GM19452 (cell line): ENCODE data around the gene UTS2R.

Source experiments
- ATAC-seq: cut with Tn5 transposase; IDR thresholded peaks from one replicate; pipeline ENCODE4 v1.9.1; 2021; ENCODE audit not compliant: unreplicated experiment

Gene UTS2R

DNA sequence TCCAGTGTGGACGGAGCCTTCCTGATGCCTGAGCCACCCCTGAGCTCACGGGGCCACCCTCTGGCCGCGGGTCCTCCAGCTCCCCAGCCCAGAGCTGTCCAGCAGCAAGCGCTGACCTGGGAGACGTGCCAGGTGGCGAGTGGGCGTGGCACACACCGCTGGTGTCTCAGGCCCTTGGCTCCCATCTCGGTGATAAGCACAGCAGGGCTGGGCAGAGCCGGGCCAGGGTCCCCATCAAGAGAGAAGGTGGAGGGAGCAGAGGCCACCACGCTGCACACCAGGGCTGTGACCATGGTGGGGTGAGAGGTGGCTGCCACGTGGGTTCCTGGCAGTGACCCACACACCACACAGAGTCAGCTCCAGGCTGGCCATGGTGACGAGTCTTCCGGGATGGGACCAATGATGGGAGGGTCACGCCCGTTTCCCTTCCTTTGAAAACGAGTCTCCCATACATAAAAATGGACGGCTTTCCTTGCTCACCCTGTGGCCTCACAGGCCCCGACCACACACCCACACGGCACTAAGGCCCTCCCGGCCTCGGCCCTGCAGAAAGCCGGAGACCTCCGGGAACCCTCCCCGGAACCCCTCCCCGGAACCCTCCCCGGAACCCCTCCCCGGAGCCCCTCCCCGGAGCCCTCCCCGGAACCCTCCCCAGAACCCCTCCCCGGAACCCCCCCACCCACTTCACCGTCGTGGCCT lies 16.8 kb downstream of the UTS2R start:
- ATAC-seq = no peak

DNA sequence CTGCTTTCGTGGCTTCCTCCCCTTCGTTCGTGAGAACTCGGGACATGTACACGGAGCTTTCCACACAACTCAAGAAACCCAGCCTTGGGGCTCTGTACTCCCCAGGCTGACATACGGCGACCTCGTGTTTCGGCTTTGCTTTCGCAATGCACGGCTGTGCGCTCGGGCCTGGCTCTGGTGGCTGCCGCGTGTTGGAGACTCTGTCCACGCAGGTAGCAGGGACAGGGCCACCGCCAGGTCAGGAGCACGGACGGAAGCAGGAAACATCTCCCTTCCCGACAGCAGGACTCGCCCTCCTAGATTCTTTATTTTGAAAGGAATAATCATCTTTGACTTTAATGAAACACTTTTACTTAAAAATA lies 17.3 kb downstream of the UTS2R start:
- ATAC-seq = no peak

DNA sequence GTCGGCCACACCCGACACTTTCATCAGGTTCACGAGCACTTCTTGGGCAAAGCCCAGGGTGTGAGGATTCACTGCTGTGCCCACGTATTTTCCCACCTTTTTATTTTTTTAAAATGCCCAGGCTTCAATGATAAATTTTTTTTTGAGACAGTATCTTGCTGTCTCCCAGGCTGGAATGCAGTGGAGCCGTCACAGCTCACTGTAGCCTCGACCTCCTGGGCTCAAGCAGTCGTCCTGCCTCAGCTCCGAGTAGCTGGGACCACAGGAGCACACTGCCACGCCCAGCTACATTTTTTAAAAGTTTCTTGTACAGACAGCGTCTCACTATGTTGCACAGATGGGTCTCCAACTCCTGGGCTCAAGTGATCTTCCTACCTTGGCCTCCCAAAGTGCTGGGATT lies 17.8 kb downstream of the UTS2R start:
- ATAC-seq = no peak

- ATAC-seq = no peak
Observed at GRCh38 chr17:82390015-82390859, 18.7 kb downstream of the UTS2R start.

GRCh38 chr17:82390860-82391435 lies 19.4 kb downstream of the UTS2R start:
- ATAC-seq = no peak

DNA sequence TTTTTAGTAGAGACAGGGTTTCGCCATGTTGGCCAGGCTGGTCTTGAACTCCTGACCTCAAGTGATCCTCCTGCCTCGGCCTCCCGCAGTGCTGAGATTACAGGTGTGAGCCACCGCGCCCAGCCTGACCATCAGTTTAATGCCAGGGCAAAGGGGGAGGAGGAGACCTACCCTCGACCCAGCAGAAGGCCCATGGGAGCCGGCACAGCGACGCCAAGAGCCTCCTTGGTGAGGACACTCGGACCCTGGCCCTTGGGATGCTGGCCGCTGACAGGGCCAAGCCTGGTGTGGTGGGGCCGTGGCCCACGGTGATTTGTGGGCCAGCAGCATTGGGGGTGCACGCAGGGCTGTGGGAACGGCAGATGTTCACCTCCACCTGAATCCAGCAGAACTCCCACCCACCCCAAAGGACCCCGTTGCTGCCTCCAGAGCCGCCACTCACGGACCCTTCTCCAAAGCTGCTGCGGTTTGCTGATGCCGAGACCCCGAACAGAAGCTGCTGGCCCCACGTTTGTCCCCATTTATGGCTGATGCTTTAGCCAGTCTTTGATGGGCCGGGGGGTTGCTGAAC lies 20.0 kb downstream of the UTS2R start:
- ATAC-seq = no peak

GRCh38 chr17:82392209-82392920 lies 20.8 kb downstream of the UTS2R start:
- no peak for ATAC-seq

- ATAC-seq = no peak
Observed at GRCh38 chr17:82392941-82393340, 21.4 kb downstream of the UTS2R start.

- ATAC-seq = no peak
Observed at GRCh38 chr17:82394278-82394677, 22.7 kb downstream of the UTS2R start.

- no peak for ATAC-seq
Observed at GRCh38 chr17:82396601-82397435, 25.3 kb downstream of the UTS2R start.

DNA sequence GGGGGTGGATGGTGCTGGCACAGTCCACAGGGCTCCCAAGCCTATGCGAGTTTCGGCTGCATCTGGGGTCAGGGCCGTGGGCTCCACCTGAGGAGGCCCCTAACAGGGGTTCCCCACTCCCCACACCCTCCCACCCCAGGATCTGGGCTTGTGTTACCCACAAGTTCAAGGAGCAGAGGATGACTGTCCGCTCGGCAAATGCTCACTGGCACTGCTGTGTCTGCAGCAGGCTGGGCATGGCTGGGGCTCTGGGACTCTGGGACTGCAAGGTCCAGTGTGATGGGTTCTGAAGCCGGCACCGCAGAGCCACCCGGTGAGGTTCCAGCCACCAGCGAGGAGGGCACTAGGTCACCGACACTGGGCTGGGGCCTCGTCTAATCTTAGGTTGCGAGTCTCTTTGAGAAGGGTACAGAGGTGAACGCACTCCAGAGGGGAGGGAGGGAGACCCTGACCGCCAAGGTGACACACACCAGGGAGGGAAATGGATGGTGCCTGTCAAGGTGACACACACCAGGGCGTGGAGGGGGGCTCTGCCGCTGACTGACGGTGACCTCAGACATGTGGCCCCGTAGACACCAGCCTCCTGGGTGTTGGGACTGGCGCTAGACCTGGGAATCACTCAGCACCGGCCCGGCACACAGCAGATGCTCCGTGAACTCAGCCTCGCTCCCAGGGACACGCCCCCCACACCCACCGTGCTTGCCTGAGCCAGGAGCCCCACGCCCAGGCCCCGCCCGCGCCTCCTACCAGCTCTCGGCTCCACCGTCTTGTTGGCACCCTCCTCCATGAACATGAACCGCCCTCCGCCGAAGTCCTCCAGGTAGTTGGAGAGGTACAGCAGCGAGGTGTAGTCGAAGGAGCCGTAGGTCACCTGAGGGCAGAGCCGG lies 26.1 kb downstream of the UTS2R start:
- no peak for ATAC-seq

- ATAC-seq = no peak
Observed at GRCh38 chr17:82399041-82399441, 27.5 kb downstream of the UTS2R start.

GRCh38 chr17:82399601-82400101 lies 28.1 kb downstream of the UTS2R start:
- ATAC-seq = no peak

GRCh38 chr17:82400206-82400605 lies 28.6 kb downstream of the UTS2R start:
- ATAC-seq = no peak

- ATAC-seq = no peak
Observed at GRCh38 chr17:82400830-82401229, 29.3 kb downstream of the UTS2R start.

GRCh38 chr17:82402865-82403264 lies 31.3 kb downstream of the UTS2R start:
- ATAC-seq = peak; percentile 79

DNA sequence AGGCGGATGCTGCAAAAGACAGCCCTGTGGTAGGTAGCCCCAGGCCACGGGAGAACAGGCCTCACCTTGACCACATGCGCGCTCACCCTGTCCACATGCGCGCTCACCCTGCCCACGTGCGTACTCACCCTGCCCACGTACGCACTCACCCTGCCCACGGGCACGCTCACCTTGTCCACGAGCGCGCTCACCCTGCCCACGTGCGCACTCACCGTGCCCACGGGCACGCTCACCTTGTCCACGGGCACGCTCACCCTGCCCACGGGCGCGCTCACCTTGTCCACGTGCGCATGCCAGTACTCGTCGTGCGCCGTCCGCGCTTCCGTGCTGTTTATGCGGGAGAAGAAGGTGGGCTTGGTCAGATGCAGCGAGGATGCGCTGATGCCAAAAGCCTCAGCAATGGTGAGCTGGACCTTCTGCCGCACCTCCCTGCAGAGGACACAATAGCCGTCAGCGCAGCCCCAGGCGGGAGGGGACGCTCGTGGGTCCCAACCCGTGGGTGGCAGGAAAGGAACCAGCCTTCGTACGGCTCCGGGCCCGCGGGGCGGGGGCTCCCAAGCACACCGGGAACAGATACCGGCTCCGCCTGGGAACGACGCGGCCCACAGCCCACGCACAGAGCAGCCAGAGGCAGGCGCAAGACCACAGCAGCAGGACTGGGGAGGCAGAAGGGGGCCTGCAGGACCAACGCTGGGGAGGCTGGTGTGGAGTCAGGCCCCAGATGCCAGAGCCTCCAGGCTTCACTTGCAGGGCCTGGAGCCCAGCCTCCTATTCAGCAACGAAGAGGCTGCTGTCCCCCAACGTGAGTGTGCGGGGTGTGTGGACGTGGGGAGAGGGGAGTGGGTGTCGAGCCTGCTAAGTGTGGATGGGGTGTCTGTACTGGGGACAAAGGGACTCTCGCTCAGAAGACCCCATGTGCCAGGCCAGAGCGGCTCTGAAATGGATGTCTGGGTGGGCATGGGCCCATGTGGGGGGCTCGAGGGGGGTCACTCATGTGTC lies 32.4 kb downstream of the UTS2R start:
- no peak for ATAC-seq

- no peak for ATAC-seq
Observed at GRCh38 chr17:82405051-82405450, 33.5 kb downstream of the UTS2R start.
